Stimulated activated CD4-positive, alpha-beta T cell treated with anti-CD3 and anti-CD28 coated beads, TNF-alpha, amount 100 ng/mL, for 4 hours (primary cell): ENCODE results near the gene BMI1.
"Not testable (repeated sequence)": the region's sequence is repeated elsewhere in the genome, so short reads cannot be mapped to it uniquely, and the experiment has no call there.

Experiments used
- DNase-seq, 3 experiments: peaks; one replicate each; pipeline ENCODE4 v3.0.0-alpha.2; 2020; ENCODE audit warnings: low read depth in 3 of 3

The BMI1 gene

GRCh38 chr10:22339761-22340328 is 18.9 kb downstream of the BMI1 start:
- no peak for DNase-seq

DNA sequence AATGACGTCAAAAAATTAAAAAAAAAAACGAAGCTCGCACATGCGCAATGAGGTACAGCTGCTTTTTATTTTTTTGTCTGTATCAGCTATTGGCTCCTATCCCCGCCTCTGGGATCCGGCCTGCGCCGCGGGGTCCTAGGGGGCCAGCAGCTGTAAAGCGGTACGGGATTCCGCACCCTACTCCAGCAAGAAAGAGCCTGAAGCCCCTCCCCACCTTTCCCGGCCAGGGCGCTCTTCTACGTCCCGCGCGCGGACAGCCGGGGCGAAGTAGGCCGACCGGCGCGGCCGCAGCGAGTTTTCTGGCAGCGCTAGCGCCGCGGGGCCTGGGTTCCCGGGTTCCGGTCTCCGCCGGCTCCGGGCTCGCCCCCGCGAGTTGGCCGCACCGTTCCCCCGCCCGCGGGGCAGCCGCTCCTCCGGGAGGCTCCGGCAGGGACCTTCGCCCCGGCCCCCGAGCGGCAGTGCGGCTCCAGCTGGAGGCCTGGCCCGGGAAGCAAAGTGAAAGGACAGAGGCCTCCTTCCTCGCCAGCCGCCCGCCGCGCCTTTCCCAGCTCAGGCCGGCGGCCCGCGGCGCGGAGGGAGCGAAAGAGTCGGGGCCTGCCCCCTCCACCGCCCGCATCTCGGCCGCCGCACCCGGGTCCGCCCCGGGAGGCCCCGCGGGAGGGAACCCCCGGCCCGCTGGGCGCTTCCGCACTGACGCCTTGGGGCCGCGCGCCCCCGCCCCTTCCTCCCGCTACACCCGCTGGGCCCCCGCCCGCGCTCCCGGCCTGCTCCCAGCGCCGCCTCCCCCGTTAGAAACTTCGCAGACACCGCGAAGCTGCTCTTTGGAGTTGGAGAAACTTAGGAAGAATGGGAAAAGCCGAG is 19.7 kb downstream of the BMI1 start:
- peak in 2 of 3 experiments; percentile 23 to 48 for DNase-seq

DNA sequence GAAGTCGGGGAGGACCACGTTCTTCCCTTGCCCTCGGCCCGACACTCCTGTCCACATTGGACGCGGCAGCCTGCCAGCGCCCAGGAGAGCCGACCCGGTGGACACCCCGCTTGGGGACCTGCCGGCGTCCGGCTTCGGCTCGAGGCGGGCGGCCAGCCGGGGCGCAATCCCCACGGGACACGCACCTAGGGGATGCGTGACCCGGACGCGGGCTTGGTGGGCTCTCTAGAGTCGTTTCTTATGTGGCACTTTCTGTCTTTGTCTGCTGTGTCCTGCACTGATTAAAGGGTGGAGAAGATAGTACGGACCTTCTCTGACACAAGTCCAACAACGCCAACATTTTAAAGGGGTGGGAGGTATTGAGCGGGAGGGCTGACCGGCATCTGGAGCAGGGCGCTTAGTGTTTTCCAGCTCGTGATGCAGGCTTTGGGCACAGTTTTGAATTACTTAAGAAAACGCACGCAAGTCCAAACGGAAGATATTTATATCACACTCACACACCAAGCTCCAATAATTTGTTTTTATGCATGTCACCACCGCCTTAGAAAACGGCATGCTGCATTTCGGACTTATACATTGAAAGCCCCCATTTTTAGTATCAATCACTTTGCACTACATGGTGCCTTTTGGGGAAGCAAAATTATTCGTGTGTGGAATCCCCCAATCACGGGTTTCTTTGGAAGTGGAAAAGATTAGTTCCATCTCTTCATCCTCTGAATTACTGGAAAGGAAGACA is 20.5 kb downstream of the BMI1 start:
- no peak for DNase-seq

DNA sequence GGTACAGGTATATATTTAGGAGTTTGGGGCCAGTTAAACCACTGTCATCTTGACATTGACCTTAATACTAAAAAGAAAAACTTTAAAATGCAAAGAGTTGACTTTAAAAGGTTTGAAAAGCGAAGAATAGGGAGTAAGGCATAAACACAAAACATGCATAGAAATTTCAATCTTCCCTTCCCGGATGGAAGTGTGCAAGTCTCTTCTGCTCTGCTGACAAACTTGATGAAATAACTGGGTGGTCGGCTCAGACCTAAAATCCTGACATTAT is 21.0 kb downstream of the BMI1 start:
- no peak for DNase-seq

GRCh38 chr10:22342421-22342820 is 21.5 kb downstream of the BMI1 start:
- no peak for DNase-seq

DNA sequence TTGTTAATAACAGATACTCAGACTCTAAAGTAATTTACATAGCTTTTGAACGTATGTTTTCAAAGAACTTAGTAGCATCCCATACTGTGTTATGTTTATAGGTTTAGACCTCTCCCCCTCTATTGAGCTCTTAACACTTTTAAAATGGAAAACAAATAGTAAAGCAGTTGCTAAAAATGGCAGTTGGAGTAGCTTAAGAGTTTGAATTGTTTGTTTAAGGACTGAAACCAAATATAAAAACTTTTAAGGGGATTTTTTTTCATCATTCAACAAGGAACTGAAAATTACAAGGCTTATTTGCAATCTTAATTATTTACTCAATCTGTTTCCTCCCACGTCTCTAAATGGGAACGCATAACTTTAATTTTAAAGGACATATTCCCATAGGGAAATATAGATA is 22.8 kb downstream of the BMI1 start:
- no peak for DNase-seq

DNA sequence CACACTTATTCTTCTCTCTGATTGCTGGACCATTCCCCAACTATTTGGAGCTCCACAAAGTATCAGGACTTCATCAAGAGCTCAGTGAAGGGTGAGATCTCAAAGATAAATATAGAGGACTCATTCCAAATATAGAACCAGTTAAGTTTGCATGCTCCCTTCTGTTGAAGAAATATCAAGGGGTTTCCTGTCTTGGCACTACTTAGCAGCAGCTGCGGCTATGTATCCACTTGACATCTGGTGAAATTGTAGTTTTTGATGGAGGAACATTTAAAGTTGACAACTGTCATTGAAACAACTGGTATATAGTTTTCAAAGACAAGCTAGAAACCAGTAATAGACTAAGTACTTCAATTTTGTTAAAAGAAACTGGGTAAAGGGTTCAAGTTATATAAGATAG is 23.4 kb downstream of the BMI1 start:
- DNase-seq = no peak

DNA sequence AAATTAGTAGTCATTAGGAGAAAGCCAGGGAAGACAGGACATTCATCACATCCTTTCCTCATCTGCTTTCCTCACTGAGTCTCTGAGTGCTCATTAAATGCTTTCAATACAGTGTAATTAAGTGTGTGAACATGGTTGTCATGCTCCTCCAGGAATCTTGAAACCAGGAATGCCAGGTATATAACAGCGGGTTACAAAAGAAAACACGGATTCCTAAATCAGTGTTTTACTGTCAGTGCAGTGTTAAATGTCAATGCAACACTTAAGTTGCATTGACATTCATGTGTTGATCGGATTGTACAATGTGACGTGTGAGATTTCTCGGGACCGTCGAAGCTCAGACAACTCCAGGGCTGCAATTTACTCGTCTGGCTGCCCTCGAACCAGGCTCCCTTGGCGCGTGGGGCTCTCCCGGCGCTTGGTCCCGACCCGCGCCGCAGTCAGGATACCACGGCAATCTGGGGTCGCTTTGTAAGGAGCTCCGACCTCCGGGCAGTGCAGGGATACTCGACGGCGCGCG is 23.9 kb downstream of the BMI1 start:
- no peak for DNase-seq

- no peak for DNase-seq
These were observed 24.6 kb downstream of the BMI1 start, which contains the start of gene SPAG6 for GRCh38 chr10:22345301-22346095. TSS of gene SPAG6 (plus strand) at chr10:22345496. CDS start at chr10:22345612, 116 bp downstream.

DNA sequence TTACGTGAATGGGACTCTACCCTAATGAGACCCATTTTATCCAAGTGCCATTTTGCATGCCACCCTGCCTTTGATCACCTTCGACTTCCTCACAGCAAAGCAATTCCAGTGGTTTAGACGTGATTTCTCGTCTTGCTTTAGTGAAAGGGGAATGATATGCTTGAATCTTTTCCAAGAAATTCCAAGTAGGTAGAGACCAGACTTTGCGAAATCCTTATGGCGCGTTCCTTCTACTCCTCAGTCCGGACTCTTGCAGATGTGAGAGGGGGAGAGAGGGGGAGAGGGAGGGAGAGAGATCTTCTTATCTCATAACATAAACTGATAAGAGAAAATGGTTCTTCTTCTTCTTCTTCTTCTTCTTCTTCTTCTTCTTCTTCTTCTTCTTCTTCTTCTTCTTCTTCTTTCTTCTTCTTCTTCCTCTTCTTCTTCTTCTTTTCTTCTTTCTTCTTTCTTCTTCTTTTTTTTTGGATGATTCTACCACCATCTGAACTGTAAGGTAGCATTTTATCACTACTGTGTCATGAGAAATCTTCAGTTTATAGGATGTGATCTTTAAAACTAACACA is 25.3 kb downstream of the BMI1 start:
- no peak for DNase-seq

GRCh38 chr10:22349755-22350154 is 28.9 kb downstream of the BMI1 start:
- no peak for DNase-seq

DNA sequence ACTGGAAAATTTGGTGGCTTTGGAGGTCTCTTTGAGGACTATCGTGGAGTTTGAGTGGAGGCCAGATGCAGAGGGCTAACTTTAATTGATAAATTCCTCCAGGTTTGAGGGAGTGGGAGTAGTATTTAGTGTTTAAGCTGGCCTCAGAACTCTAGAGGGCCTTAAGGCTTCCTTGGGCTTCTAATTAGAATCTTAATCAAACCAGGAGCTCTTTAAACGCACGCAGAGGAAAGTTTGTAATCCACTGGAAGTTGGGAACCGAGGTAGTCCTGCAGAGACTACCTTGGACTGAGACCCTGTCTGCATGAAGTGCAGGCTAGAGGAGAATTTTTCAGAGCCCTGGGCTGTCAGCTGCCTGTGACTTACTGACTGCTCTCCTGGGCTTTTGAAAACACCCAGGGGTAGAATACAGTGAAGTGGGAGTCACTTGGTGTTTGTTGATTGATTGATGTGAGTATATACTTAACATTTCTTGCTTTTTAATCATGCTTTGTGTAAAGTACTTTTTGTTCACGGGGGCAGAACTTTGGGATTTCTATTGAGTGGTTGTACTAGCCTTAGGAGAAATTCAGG is 30.3 kb downstream of the BMI1 start:
- DNase-seq = no peak

DNA sequence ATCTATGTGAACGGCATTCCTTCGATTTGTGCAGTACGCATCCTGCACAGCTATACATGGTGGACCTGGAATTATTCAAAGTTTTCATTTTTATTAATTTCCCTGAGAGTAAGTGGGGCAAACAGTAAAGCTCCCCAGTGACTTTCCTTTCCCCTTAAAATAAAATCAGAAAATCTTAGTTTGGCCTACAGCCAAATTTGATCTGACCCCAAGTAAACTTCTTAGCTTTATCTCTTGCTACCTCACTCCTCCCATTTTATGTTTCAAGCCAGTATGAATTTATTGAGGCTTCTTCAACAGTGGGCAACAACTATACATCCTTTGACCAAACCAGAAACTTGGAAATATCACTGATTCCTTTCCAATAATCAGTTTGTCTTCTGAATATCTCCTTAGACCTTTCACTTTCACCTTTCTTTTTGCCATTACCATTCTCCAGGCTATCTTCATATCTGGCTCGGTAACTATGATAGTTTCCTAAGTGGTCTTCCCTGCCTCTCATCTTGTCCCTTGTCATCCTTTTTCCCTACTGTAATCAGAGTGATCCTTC is 35.5 kb downstream of the BMI1 start:
- no peak for DNase-seq

GRCh38 chr10:22357770-22358169 is 36.9 kb downstream of the BMI1 start:
- not testable (repeated sequence) for DNase-seq

DNA sequence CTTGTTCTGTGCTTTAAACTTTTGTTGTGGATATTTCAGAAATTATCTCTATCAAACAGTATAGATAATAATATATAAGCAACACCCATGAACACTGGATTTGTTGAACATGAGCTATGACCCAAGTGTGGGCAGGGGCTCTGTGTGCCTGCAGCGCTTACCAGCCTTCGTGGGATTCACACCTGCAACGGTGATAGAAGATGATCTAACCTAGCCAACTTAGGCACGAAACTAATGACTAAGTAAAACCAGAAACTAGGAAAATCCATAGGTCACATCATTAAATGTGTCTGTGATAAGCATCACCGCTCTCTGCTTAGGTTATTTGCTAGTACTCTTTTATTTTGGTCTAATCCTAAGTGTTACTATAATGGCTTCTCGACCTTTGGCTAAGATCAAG is 42.4 kb downstream of the BMI1 start:
- DNase-seq = no peak

DNA sequence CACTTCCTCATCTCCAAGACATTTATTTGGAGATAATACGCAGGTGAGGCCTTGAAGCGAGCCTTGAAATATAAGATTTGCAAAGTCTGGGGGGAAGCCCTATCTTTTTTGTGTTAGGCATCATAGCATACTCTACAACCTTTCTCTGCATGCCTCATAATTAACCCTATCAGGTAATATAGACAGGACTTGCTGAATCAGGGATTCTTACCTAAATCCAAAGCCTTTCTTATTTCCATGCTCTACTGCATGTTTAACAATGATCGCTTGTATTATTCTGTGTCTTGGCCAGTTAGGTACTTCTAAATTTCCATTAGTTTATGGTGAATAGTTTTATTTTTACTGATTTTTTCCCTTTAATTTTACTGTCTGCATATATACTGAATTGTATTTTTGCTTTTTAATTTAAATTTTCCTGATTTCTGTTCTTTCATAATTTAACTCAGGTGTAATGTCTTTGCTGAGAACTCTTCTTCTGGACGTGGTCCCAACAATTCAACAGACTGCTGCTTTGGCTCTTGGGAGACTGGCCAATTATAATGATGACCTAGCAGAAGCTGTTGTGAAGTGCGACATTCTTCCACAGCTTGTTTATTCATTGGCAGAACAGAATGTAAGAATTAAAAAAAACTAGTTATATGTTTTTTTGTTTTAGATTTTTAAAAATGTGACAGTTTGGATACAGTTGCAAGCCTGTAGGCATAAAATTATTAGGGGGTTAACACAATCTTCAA is 43.7 kb downstream of the BMI1 start:
- no peak for DNase-seq

DNA sequence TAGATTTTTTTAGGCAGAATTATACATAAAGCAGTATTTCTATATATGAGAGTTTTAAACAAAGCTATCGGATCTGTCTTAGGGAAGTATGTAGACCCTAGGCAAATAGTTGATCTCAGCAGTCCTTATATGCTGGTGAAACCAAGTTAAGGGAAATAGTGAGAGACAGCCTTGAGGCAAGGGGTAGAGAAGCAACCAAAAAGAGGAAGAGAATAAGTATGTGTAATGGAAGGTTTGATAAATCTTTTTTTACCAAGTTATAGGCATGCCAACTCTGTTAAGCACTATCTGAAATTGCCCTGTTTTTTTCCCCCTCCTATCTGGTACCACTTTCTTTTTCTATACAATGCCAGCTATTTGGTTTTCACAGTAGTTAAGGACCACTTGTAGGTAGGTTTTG is 44.3 kb downstream of the BMI1 start:
- no peak for DNase-seq

DNA sequence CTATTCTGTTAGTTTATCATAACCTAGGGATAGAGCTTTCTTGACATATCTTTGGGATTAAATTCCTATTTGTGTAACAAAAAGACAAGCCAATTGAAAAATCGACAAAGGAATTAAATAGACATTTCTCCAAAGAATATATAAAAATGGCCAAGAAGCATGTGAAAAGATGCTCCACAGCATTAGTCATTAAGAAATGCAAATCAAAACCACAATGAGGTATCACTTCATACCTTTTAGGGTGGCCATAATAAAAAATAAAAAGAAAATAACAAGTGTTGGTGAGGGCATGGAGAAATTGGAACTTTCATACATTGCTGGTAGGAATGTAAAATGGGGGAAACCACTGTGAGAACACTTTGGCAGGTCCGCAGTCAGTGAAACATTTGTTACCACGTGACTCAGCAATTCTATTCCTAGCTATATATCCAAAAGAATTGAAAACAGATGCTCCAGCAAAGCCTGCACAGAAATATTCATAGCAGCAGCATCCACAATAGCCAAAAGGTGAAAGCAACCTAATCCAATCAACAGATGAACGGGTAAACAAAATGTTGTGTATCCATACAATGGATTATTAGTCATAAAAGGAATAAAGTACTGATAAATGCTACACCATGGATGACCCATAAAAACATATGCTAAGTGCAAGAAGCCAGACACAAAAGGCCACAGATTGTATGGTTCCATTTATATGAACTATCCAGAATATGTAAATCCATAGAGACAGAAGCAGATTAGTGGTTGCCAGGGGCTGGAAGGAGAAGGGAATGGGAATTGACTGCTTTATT is 44.9 kb downstream of the BMI1 start:
- DNase-seq = no peak

DNA sequence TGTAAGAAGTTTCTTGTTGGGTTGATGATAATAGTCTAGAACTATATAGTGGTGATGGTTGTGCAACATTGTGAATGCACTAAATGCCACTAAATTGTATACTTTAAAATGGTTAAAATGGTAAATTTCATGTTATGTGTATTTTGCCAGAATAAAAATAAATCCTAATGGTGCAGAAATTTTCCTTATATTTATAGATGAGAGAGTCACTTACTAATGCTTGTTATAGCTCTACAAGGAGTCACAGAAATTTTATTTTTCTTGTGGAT is 45.5 kb downstream of the BMI1 start:
- DNase-seq = no peak

GRCh38 chr10:22366771-22367170 is 45.9 kb downstream of the BMI1 start:
- DNase-seq = no peak
